Inferior parietal cortex (tissue), 1 donor: ENCODE measurements around the gene XYLT1.

Experiments used
- DNase-seq: peaks from one replicate; pipeline ENCODE4 v3.0.0-alpha.2; 2016; ENCODE audit errors: extremely low spot score

Gene XYLT1

GRCh38 chr16:17152311-17152710 lies 318.4 kb downstream of the XYLT1 start:
- DNase-seq = no peak

GRCh38 chr16:17151335-17151734 lies 319.4 kb downstream of the XYLT1 start:
- DNase-seq = no peak

DNA sequence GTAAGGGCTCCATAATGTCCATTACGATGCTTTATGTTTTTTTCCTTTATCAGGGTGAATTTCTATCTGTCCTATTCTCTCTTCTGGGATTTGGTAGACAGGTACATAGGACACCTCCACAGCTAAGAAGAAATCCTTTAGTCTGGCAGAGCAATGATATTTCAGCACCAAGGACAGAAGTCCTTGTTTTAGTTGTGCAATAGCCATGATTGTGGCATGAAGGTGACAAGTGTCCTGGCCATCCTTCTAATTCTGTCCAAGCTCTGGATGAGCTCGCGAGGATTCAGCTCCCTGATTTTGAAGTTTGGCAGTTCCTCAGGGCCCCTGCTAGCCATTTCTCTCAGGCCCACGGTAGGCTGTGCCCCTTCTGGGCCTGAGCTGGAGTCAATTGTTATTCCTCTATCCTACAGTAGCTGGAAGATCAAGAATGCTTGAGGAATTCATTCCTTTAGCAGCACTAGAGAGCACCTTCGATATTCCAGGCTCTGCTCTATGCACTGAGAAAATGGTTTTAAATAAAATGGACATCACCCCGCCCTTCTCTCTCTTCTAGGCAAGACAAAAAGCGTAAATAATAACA lies 320.8 kb downstream of the XYLT1 start:
- DNase-seq = no peak

DNA sequence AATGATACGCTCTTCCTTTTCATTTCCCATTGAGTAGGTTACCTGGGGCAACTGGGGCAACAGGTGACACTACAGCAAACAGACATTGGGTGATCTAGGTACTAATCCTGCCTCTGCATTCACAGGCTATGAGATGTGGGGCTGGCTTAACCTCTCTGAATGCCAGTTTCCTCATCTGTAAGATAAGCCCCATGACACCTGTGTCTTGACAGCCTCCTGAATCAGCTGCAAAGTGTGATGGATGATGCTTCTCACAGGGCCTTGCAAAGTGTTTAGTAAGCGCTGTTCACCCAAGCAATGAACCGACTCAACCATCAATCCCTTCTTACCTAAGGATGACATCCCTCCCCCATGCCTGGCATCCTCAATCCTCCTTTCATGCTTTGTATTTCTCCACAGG lies 322.8 kb downstream of the XYLT1 start:
- DNase-seq = no peak

DNA sequence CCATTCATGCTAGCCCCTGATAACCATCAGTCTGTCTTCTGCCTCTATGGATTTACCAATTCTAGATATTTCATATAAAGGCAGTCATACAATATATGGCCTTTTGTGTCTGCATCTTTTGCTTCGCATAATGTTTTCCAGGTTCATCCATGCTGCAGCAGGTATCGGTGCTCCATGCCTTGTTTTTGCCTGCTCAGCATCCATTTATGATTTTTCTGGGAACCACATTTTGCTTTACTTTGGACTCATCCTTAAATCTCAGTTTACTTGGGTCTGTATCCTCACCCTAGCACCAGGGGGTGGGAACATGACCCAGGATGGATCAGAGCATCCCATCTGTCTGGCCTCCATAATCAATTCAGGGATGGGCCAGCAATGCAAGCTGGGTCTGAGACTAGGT lies 325.7 kb downstream of the XYLT1 start:
- no peak for DNase-seq

DNA sequence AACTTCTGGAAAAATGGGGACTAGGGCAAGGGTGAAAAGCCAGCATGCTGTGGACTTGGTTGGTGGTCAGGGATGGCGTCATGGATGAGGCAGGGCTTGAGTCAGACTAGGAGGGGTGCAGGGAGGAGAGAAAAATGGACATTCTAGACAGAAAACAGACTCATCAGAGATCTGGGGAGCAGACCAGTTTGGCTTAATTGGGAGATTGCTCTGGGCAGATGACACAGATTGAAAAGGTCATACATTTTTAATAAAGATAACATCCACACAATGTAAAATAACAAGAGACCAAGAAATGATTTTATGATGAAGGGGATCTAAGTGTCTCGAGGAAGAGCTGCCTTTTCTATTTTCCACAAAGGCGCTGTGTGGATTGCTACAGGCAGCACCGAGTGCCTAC lies 326.3 kb downstream of the XYLT1 start:
- DNase-seq = no peak

- DNase-seq = no peak
Observed at GRCh38 chr16:17143546-17144419, 327.0 kb downstream of the XYLT1 start.

DNA sequence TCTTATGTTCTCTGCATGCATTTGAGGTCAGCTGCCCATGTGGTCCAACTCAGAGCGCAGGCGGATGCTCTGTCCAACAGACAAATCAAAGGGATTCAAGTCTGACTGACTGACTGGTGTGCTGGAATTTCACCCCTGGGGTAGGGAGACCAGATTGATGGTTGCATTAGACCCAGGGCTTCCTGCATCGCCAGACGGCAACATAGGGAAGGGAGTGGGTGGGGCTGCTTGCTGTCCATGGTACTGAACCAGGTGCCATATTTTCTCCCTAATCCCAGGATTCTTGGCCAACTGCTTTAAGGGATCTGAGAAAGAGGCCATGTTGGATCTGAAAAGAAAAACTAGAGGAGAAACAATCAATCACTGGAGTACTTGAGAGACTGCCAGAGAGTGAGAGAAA lies 332.0 kb downstream of the XYLT1 start:
- no peak for DNase-seq

DNA sequence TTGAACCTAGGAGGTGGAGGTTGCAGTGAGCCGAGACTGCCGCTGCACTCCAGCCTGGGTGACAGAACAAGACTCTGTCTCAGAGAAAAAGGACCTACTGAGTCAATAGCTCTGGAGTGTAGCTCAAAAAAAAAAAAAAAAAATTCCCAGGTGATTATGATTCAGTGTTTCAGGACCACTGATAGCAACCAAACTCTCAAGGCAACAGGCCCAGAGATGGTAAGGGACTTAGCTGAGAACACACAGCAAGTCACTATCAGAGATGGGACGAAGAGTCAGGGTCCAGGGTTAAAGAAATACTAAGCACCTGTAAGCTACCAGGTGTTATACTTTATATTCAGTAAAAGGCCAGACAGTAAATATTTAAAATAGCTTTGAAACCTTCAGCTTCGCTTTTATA lies 335.3 kb downstream of the XYLT1 start:
- no peak for DNase-seq

DNA sequence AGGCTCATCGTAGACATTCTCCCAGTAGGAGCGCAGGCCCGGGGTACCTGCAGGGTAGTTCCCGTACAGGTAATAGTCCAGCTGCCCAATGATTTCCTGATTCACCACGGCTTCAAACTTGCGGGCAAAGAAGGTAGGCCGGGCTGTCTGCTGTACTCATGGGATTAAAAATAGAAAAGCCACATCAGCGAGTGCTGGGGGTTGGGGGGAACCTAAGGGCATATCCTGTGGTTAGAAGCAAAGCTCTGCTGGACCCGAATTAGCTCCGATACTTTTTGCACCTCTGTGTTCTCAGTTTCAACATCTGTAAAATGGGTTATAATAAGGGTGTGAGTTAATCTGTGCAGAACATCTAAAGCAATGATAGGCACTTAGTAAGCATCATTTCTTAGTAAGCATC lies 336.2 kb downstream of the XYLT1 start:
- no peak for DNase-seq

- no peak for DNase-seq
Observed at GRCh38 chr16:17133851-17134250, 336.9 kb downstream of the XYLT1 start.

- no peak for DNase-seq
Observed at GRCh38 chr16:17131351-17131750, 339.4 kb downstream of the XYLT1 start.

GRCh38 chr16:17130733-17131132 lies 340.0 kb downstream of the XYLT1 start:
- no peak for DNase-seq

- DNase-seq = peak; percentile 17
Observed at GRCh38 chr16:17129971-17130370, 340.8 kb downstream of the XYLT1 start.

GRCh38 chr16:17128791-17129190 lies 342.0 kb downstream of the XYLT1 start:
- peak; percentile 30 for DNase-seq

DNA sequence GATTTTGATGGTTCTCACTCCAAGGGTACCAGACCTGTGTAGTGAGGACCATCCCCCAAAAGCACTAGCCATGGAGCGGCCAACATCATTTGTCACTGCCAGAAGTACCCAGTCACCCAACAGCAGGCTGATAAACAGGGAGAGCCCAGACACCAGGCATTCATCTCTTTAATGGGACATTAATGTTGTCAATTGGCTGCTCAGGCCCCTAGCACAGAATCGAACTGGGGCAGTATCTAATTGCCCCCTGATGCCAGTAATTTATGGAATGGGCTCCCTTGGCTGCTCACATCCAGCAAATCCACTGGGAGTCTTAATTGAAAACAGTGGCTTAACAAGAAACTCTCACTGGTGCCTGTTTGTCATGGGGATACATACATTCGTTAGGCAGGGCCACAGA lies 344.6 kb downstream of the XYLT1 start:
- no peak for DNase-seq

DNA sequence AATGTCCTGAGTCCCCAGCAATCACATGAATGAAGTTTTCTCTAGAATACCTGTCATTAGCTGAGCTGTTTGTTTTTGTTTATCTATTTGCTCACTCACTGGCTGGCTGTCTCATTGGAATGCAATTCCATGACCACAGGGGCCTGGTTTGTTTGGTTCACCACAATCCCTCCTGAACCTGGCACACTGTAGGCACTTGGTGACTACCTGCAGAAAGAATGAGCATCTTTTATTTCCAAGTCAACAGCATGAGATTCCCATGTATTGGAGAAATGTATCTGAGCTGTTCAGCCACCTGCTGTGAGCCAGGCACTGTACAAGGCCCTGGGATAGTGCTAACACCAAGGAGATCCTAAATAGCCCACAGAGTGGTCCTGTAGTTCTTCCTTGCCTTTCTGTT lies 345.1 kb downstream of the XYLT1 start:
- DNase-seq = no peak

- DNase-seq = no peak
Observed at GRCh38 chr16:17117906-17118577, 352.7 kb downstream of the XYLT1 start.

GRCh38 chr16:17116595-17117322 lies 354.0 kb downstream of the XYLT1 start:
- no peak for DNase-seq

DNA sequence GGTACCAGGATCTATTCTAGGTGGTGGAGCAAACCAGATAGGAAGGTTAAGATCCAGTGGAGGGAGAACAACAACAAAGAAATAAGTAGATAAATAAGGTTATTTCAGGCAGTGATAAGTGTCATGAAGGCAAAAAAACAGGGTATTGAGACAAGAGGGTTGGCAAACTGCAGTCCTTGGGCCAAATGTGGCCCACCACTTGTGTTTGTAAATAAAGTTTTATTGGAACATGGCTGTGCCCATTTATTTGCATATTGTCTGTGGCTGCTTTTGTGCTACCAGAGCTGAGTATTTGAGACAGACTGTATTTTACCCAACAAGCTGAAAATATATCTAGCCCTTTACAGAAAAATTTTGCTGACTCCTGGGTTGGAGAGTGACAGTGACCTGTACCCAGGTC lies 361.3 kb downstream of the XYLT1 start:
- DNase-seq = no peak

- no peak for DNase-seq
Observed at GRCh38 chr16:17108596-17108995, 362.2 kb downstream of the XYLT1 start.

- no peak for DNase-seq
Observed at GRCh38 chr16:17107450-17107849, 363.3 kb downstream of the XYLT1 start.
